Measurements from ENCODE around the gene MAPKAPK2.

The MAPKAPK2 gene

GRCh38 chr1:206698011-206698410 is 13.3 kb downstream of the MAPKAPK2 start:
- Histone ChIP-seq H3K9me3 (ENCODE audit: insufficient read depth, low read depth, low read length) (no peaks in the 10 kb centered on the region), H3K4me1 (ENCODE audit: insufficient read depth, low read length) (peaks cover 17% of the 10 kb centered on the region), H3K36me3 (ENCODE audit: insufficient read depth, low read depth, low read length) (0 out of 2 replicates have a peak, but pooled peaks cover 3% of the 10 kb centered on the region), H3K27ac (ENCODE audit: low read length) (no peak overlapping the region), H3K4me3 (ENCODE audit: low read length) (no peak overlapping the region), H3K9ac (ENCODE audit: low read depth, low read length) (no peak overlapping the region), H3K27me3 (ENCODE audit: insufficient read depth, low read length) (no peaks in the 10 kb centered on the region)

- Histone ChIP-seq H3K36me3 (ENCODE audit: insufficient read depth, low read depth, low read length) (no peaks in the 10 kb centered on the region), H3K27ac (ENCODE audit: low read length) (no peak overlapping the region), H3K9me3 (ENCODE audit: insufficient read depth, low read depth, low read length) (no peaks in the 10 kb centered on the region), H3K9ac (ENCODE audit: low read depth, low read length) (no peak overlapping the region), H3K4me3 (ENCODE audit: low read length) (no peak overlapping the region), H3K4me1 (ENCODE audit: insufficient read depth, low read length) (peaks cover 24% of the 10 kb centered on the region), H3K27me3 (ENCODE audit: insufficient read depth, low read length) (no peaks in the 10 kb centered on the region)
These were observed 14.4 kb downstream of the MAPKAPK2 start for GRCh38 chr1:206699000-206699586.

DNA sequence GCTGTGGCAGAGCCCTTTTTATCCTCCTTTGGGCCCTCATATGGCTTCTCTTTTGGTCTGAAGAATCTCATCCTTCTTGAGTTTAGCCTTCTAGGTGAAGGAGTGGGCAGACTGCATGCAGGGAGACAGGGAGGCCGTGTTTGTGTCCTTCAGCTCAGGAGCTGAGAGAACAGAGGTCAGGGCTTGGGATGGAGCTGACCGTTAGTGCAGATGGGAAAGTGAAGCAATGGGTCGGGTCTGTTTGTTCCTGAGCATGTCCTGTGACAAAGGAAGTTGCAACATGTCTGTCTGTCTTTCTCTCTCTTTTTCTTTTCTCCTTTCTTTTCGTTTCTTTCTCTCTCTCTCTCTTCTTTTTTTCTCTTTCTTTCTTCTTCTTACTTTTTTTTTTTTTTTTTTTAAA is 14.9 kb downstream of the MAPKAPK2 start:
- Histone ChIP-seq H3K27ac (ENCODE audit: low read length) (no peak overlapping the region), H3K27me3 (ENCODE audit: insufficient read depth, low read length) (no peaks in the 10 kb centered on the region), H3K36me3 (ENCODE audit: insufficient read depth, low read depth, low read length) (no peaks in the 10 kb centered on the region), H3K4me3 (ENCODE audit: low read length) (no peak overlapping the region), H3K9me3 (ENCODE audit: insufficient read depth, low read depth, low read length) (no peaks in the 10 kb centered on the region), H3K4me1 (ENCODE audit: insufficient read depth, low read length) (peaks cover 25% of the 10 kb centered on the region), H3K9ac (ENCODE audit: low read depth, low read length) (no peak overlapping the region)

- no peak overlapping the region for H3K27ac ChIP-seq (ENCODE audit: low read length)
- H3K36me3 ChIP-seq (ENCODE audit: insufficient read depth, low read depth, low read length), result no peaks in the 10 kb centered on the region
- H3K4me3 ChIP-seq (ENCODE audit: low read length), result no peak overlapping the region
- H3K9me3 ChIP-seq (ENCODE audit: insufficient read depth, low read depth, low read length), result no peaks in the 10 kb centered on the region
- H3K4me1 ChIP-seq (ENCODE audit: insufficient read depth, low read length), result peaks cover 34% of the 10 kb centered on the region
- no peaks in the 10 kb centered on the region for H3K27me3 ChIP-seq (ENCODE audit: insufficient read depth, low read length)
- no peak overlapping the region for H3K9ac ChIP-seq (ENCODE audit: low read depth, low read length)
These were observed 15.8 kb downstream of the MAPKAPK2 start for GRCh38 chr1:206700445-206701036.

DNA sequence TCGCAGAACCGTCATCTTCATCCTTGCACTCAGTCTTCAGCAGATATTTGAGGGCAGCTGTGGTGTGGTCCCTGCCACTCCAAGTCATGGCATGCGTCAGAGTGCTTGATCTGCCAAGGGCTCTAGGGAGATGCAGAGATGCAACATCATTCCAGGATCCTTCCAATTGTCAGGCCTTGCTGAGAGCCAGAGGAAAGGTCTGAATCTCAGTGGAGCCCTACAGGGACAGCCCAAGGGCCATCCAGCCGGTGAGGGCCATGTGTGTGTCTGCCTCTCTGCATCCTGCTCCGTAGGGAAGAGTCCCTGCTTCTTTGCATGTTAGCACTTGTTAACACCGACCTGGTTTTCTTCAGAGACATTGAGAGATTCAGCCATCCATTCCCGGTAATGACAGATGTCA is 17.6 kb downstream of the MAPKAPK2 start:
- no peaks in the 10 kb centered on the region for H3K9me3 ChIP-seq (ENCODE audit: insufficient read depth, low read depth, low read length)
- H3K9ac ChIP-seq (ENCODE audit: low read depth, low read length), result no peak overlapping the region
- peaks cover 47% of the 10 kb centered on the region for H3K4me1 ChIP-seq (ENCODE audit: insufficient read depth, low read length)
- no peaks in the 10 kb centered on the region for H3K27me3 ChIP-seq (ENCODE audit: insufficient read depth, low read length)
- no peak overlapping the region for H3K27ac ChIP-seq (ENCODE audit: low read length)
- no peaks in the 10 kb centered on the region for H3K36me3 ChIP-seq (ENCODE audit: insufficient read depth, low read depth, low read length)
- no peak overlapping the region; the same call in 1 of the 2 replicates for H3K4me3 ChIP-seq (ENCODE audit: low read length)

- H3K36me3 ChIP-seq (ENCODE audit: insufficient read depth, low read depth, low read length), result no peaks in the 10 kb centered on the region
- no peaks in the 10 kb centered on the region for H3K27me3 ChIP-seq (ENCODE audit: insufficient read depth, low read length)
- H3K9ac ChIP-seq (ENCODE audit: low read depth, low read length), result no peak overlapping the region
- no peak overlapping the region for H3K27ac ChIP-seq (ENCODE audit: low read length)
- no peaks in the 10 kb centered on the region for H3K9me3 ChIP-seq (ENCODE audit: insufficient read depth, low read depth, low read length)
- H3K4me1 ChIP-seq (ENCODE audit: insufficient read depth, low read length), result peaks cover 52% of the 10 kb centered on the region
- H3K4me3 ChIP-seq (ENCODE audit: low read length), result no peak overlapping the region; the same call in 1 of the 2 replicates
These were observed 18.1 kb downstream of the MAPKAPK2 start for GRCh38 chr1:206702803-206703202.

DNA sequence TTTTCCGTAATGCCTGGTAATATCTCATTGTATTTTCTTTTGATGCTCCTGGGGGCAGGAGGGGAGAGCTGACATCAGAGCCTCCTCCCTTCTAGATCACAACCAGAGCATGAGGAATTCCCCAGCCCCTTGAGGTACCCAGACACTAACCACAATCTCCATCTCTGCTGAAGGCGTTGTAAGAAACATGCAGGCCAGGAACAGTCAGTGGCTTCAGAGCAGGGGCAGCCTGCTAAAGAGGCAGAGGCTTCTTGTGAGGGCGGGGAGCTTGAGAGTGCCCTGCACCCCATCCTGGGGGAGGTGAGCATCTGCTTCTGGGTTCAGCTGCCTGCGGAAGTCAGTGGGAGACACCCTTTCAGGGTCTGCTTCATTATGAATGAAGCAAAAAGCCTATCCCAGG is 19.0 kb downstream of the MAPKAPK2 start:
- Histone ChIP-seq H3K36me3 (ENCODE audit: insufficient read depth, low read depth, low read length) (no peaks in the 10 kb centered on the region), H3K4me1 (ENCODE audit: insufficient read depth, low read length) (peaks cover 54% of the 10 kb centered on the region), H3K9ac (ENCODE audit: low read depth, low read length) (no peak overlapping the region), H3K27me3 (ENCODE audit: insufficient read depth, low read length) (no peaks in the 10 kb centered on the region), H3K9me3 (ENCODE audit: insufficient read depth, low read depth, low read length) (no peaks in the 10 kb centered on the region), H3K4me3 (ENCODE audit: low read length) (no peak overlapping the region), H3K27ac (ENCODE audit: low read length) (no peak overlapping the region)

DNA sequence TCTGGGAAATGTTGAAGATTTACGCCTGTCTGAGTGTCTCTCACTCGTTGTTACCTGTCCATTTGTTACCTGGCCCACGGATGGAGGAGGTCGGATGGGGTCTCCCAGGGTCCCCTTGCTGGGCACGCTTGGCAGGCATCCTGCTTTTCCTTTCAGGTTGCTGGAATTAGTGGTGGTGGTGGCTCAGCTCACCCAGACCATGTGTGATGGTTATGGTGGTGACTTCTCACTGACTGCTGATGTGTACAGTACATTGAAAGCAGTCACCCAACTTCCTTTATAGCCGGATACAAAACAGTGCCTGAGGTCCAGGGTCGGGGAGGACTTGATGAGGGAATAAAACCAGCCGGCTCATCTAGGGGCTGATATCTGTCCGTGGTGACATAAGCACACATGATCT is 19.5 kb downstream of the MAPKAPK2 start:
- no peak overlapping the region for H3K4me3 ChIP-seq (ENCODE audit: low read length)
- peaks cover 54% of the 10 kb centered on the region for H3K4me1 ChIP-seq (ENCODE audit: insufficient read depth, low read length)
- no peaks in the 10 kb centered on the region for H3K27me3 ChIP-seq (ENCODE audit: insufficient read depth, low read length)
- H3K36me3 ChIP-seq (ENCODE audit: insufficient read depth, low read depth, low read length), result no peaks in the 10 kb centered on the region
- no peaks in the 10 kb centered on the region for H3K9me3 ChIP-seq (ENCODE audit: insufficient read depth, low read depth, low read length)
- H3K27ac ChIP-seq (ENCODE audit: low read length), result no peak overlapping the region
- H3K9ac ChIP-seq (ENCODE audit: low read depth, low read length), result no peak overlapping the region

DNA sequence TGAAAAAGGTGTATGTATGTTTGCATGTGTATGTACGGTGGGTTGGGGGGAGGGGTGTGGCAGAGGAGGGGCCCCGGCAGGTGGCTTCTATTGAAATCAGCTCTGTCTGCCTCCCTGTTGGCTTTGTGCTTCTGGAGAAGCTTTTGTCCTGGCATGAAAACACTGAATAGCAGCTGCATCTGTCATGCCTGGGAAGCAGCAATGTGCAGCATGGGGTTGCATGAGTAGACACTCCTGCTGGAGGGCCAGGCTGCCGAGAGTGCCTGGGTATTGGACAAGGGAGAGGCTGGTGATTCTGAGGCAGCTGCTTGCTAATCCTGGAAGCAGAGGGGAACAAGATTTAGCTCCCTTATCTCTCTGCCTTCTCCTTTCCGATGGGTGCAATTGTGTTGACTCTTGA is 20.5 kb downstream of the MAPKAPK2 start:
- peak overlapping the region; percentile 62 for H3K27ac ChIP-seq (ENCODE audit: low read length)
- peak overlapping the region; percentile 50; the same call in 1 of the 2 replicates for H3K9ac ChIP-seq (ENCODE audit: low read depth, low read length)
- H3K9me3 ChIP-seq (ENCODE audit: insufficient read depth, low read depth, low read length), result no peaks in the 10 kb centered on the region
- H3K36me3 ChIP-seq (ENCODE audit: insufficient read depth, low read depth, low read length), result no peaks in the 10 kb centered on the region
- H3K27me3 ChIP-seq (ENCODE audit: insufficient read depth, low read length), result no peaks in the 10 kb centered on the region
- peak overlapping the region; percentile 49; the same call in 1 of the 2 replicates for H3K4me3 ChIP-seq (ENCODE audit: low read length)
- peaks cover 60% of the 10 kb centered on the region for H3K4me1 ChIP-seq (ENCODE audit: insufficient read depth, low read length)

DNA sequence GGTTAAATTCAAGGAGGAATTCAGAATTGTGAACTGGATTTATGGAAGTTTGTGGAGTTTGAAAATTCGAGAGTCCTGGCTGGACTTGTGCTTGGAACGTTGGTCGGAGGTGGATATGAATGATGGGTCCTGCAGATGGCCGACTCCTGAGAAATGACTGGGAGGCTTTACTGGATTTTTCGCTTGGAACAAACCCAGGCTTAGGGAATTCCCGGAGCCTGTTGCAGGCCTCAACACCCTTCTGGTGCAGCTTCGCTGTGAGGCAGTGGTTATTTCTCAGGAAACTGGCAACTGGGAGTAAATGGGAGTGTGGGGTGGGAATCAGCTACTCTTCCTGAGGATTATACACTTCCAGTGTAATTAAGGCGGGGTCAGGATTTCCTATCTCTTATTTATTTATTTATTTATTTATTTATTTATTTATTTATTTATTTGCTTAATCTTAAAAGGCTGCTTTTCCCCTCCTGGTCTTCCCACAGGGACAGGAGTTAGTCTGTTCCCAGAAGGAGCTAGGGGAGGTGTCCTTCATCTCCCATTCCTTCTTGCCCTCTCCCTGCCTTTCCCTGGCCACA is 21.1 kb downstream of the MAPKAPK2 start:
- Histone ChIP-seq H3K4me3 (ENCODE audit: low read length) (peak overlapping the region; percentile 49; the same call in 1 of the 2 replicates), H3K9me3 (ENCODE audit: insufficient read depth, low read depth, low read length) (no peaks in the 10 kb centered on the region), H3K4me1 (ENCODE audit: insufficient read depth, low read length) (peaks cover 60% of the 10 kb centered on the region), H3K27me3 (ENCODE audit: insufficient read depth, low read length) (no peaks in the 10 kb centered on the region), H3K27ac (ENCODE audit: low read length) (peak overlapping the region; percentile 62), H3K9ac (ENCODE audit: low read depth, low read length) (peak overlapping the region; percentile 50; the same call in 1 of the 2 replicates), H3K36me3 (ENCODE audit: insufficient read depth, low read depth, low read length) (no peaks in the 10 kb centered on the region)

- H3K4me1 ChIP-seq (ENCODE audit: insufficient read depth, low read length), result peaks cover 60% of the 10 kb centered on the region
- H3K9me3 ChIP-seq (ENCODE audit: insufficient read depth, low read depth, low read length), result no peaks in the 10 kb centered on the region
- H3K4me3 ChIP-seq (ENCODE audit: low read length), result no peak overlapping the region; the same call in 1 of the 2 replicates
These were observed 21.6 kb downstream of the MAPKAPK2 start for GRCh38 chr1:206706298-206706791.

More at GRCh38 chr1:206706298-206706791, 21.6 kb downstream of the MAPKAPK2 start:
- Histone ChIP-seq H3K36me3 (ENCODE audit: insufficient read depth, low read depth, low read length) (no peaks in the 10 kb centered on the region), H3K27ac (ENCODE audit: low read length) (no peak overlapping the region), H3K9ac (ENCODE audit: low read depth, low read length) (no peak overlapping the region), H3K27me3 (ENCODE audit: insufficient read depth, low read length) (no peaks in the 10 kb centered on the region)
